GM12873 (cell line): ENCODE measurements around the gene CARD19.

ENCODE experiments used
- TF ChIP-seq, protein P1 (sequence below): IDR thresholded peaks from 2 replicates; pipeline ENCODE4 v1.5.1; 2012; ENCODE audit warnings: low read depth, mild to moderate bottlenecking, moderate library complexity, low read length, control low read depth; ENCODE audit not compliant: insufficient read depth; ENCODE audit errors: missing control alignments

Gene CARD19

DNA sequence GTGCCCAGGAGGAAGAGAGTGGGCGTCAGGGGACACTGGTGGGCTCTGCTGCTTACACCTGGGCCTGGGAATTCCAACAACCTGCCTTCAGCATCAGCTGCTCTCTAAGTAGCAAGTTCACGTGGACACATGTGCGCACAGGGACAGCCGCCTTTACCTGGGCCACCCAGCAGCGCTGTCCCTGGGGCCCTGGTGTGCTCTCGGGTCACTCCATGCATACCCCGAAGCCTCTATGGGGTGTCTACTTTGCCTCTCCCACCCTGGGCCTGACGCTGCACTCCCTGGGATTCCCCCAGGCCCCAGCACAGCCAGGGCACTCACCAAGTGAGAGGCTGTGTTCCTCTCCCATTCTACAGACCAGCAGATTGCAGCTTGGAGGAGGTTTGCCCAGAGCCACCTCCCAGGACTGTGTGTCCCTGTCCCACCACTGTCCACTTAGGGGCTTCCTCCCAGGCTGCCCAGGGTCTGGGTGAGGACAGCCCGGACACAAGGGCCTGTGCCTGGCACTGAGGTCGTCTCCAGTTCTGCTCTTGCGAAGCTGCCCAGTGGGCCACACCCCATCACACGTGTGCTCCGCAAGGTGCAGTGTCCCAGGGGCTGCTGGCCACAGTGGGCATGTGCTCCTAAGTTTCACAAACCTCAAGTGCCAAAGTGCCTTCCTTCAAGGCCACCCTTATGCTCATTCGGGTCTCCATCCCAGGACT, 32.1 kb downstream of the CARD19 start:
- TF ChIP-seq, protein P1, sequence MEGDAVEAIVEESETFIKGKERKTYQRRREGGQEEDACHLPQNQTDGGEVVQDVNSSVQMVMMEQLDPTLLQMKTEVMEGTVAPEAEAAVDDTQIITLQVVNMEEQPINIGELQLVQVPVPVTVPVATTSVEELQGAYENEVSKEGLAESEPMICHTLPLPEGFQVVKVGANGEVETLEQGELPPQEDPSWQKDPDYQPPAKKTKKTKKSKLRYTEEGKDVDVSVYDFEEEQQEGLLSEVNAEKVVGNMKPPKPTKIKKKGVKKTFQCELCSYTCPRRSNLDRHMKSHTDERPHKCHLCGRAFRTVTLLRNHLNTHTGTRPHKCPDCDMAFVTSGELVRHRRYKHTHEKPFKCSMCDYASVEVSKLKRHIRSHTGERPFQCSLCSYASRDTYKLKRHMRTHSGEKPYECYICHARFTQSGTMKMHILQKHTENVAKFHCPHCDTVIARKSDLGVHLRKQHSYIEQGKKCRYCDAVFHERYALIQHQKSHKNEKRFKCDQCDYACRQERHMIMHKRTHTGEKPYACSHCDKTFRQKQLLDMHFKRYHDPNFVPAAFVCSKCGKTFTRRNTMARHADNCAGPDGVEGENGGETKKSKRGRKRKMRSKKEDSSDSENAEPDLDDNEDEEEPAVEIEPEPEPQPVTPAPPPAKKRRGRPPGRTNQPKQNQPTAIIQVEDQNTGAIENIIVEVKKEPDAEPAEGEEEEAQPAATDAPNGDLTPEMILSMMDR: no peak

DNA sequence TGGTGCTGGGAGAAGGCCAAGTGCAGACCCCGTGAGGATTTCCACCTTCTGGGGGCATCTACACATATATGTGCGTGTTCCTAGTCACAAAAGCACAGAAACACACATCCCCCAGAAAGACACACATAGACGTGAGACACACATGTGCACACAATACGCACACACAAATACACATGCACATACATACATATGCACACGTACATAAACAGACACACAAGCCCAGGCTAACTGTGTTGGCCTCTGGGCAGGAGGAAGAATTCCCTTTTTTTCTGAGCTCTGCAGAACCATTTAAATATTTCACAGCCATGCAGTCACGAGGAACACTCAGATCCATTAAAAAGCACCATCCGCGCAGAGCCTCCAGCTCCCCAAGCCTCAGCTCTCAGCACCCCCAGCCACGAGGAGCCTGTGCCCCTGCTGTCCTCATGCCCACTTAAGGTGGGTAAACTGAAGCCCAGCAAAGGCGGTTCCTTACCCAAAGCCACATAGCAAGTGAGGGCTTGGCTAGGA, 32.8 kb downstream of the CARD19 start:
- TF ChIP-seq, protein P1: no peak

DNA sequence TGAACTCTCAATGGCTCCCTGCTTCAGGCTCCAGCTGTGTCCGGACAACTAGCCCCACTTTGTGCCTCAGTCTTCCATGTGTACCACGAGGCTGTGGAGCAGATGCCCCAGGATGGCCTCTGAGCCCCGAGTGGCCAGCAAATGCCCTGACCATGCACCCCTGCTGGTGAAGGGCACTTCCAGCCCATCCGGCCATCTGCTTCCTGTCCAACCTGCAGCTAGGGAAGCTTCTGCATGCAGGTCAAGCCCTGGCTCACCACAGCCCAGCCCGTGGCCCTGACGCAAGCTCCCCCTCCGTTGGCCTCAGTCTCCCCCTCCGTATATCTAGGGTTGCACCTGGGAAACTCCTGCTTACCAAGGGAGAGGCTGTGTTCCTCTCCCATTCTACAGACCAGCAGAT, 33.3 kb downstream of the CARD19 start:
- TF ChIP-seq, protein P1: no peak

DNA sequence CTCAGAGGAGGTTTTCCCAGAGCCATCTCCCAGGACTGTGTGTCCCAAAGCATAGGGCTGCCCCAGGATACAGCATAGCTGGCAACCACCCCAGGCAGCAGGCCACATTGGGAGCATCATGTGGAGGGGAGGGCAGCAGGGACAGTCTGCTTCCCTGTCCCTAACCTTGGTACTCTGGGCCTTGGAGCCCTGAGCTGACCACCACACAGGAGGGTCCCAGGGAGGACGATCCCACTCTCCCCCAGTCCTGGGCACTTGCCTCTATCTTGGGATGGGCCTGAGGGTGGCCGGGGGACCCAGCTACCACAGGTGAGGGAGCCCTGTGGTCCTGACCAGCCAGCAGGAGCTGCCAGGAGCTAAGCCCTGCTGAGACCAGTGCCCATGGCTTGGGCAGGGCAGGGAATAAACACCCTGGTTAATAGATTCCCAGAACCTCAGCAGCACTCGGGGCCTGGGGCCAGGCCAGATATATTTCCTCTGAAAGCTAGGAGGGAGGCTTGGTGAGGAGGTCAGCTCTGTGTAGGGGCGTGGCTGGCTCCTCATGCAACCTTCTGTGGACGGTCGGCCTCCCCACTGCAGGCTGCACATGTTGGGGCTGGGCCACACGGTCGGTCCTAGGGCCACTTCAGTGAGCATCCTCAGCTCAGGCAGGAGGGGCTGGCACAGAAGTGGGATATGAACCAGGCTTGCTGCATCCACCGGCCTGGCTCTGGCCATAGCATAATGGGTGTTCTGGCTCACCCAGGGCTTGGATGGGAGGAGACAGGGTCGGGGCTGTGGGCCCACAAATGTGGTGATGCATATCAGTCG, 33.9 kb downstream of the CARD19 start:
- TF ChIP-seq, protein P1: no peak

DNA sequence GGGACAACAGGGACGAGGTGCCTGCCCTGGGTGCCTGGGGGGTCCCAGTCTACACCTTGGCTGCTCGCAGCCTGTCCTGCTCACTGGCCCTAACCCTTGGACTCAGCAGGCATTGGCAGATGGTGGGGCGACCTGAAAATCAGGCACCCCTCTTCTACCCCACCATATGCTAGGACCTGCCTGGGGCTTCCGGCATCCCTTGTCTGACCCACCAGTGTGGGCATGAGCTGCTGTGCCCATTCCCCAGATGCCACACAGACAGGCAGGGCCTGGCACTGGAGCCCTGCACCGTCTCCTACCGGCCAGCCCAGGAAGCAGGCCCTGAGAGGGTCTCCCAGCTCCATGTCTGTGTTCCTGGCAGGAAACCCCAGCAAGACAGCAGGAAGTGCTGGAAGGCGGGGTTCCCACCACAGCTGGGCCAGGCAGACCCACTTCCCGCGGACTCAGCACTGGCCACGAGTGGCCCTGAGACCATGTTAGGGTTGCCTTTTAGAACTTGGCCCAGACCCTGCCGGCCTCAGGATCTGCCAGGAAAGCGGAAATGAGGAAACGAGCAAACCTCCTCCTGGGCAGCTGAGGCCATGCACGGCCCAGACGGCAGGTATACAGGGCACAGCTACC, 35.0 kb downstream of the CARD19 start:
- TF ChIP-seq, protein P1: no peak

DNA sequence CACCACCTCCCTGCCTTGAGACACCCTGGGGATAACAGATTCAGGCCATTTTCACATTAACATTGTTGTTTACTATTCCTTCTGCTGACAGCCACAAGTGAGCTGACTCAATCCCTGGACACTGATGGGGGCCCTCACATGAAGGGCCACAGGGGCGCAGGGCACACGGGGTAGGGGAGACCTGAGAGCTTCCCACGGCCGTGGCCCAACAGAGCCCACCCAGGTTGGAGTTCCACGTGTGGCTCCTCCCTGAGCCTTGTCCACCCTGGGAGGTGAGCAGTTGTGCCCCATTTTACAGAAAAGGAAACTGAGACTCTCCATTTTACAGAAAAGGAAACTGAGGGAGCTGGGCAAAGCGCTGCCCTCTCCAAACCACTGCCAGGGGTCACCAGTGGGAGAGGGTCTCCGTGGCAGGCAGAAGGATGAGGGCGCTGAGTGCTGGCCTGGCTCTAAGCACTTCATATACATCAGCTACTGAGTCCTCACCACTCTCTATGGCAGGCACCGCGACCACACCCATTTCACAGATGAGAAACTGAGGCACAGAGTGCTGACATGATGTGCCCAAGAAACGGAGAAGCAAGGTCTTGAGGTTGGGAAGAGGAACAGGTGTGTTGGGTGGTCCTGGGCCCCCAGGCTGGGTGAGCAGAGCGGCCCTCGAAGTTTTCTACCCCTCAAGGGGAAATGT, 35.7 kb downstream of the CARD19 start:
- TF ChIP-seq, protein P1: no peak

DNA sequence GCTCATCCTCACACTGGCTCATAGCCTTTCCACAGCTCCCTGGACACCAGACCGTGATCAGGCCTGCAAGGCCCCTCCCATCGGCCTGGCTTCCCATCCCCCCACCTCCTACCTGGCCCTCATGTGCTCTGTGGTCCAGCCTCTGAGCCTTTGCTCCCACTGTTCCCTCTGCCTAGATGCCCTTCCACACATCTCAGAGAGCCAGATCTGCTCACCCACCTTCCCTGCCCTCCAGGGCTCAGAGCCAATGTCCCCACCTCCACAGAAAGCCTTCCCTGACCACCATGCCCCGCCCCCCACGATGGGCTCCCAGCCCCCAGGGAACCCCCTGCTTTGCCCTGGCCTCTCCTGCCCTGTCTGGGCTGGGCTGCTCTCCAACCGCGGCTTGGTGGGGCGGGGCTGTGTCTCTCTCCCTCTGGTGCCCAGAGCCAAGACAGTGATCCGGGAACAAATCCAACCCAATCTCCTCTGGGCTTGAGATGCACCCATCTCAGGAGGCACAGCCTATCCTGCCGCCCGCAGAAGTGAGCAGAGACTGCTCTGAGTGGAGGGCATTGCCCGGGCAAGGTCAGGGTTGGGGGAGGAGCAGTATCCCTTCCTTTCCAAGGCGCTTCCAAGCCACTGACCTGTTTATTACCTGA, 36.4 kb downstream of the CARD19 start:
- TF ChIP-seq, protein P1: no peak
